Amniotic epithelial cell (primary cell): ENCODE results near the gene KCNN3.

Experiments used
- DNase-seq: peaks from one replicate; pipeline ENCODE4 v3.0.0-alpha.2; 2010; ENCODE audit warnings: low read depth

KCNN3 gene

GRCh38 chr1:154791292-154792166 is 78.6 kb downstream of the KCNN3 start:
- DNase-seq, result no peak

- DNase-seq, result no peak
Observed at GRCh38 chr1:154788886-154789285, 81.2 kb downstream of the KCNN3 start.

GRCh38 chr1:154788110-154788870 is 81.8 kb downstream of the KCNN3 start:
- no peak for DNase-seq

- no peak for DNase-seq
Observed at GRCh38 chr1:154786804-154787570, 83.1 kb downstream of the KCNN3 start.

GRCh38 chr1:154784924-154785531 is 85.1 kb downstream of the KCNN3 start:
- DNase-seq, result no peak

GRCh38 chr1:154784416-154784815 is 85.7 kb downstream of the KCNN3 start:
- no peak for DNase-seq

- DNase-seq, result no peak
Observed at GRCh38 chr1:154783976-154784375, 86.1 kb downstream of the KCNN3 start.

GRCh38 chr1:154780541-154780940 is 89.5 kb downstream of the KCNN3 start:
- DNase-seq, result no peak

GRCh38 chr1:154779551-154780189 is 90.4 kb downstream of the KCNN3 start:
- no peak for DNase-seq

GRCh38 chr1:154778944-154779343 is 91.1 kb downstream of the KCNN3 start:
- DNase-seq, result no peak

GRCh38 chr1:154778275-154778674 is 91.8 kb downstream of the KCNN3 start:
- DNase-seq, result no peak

- DNase-seq, result no peak
Observed at GRCh38 chr1:154777781-154778180, 92.3 kb downstream of the KCNN3 start.

GRCh38 chr1:154777154-154777553 is 92.9 kb downstream of the KCNN3 start:
- DNase-seq, result no peak

- DNase-seq, result no peak
Observed at GRCh38 chr1:154775621-154776605, 94.2 kb downstream of the KCNN3 start.

GRCh38 chr1:154774175-154774855 is 95.8 kb downstream of the KCNN3 start:
- DNase-seq, result no peak

GRCh38 chr1:154773551-154773950 is 96.5 kb downstream of the KCNN3 start:
- no peak for DNase-seq

- DNase-seq, result no peak
Observed at GRCh38 chr1:154772606-154773506, 97.2 kb downstream of the KCNN3 start.

- DNase-seq, result no peak
Observed at GRCh38 chr1:154772056-154772455, 98.0 kb downstream of the KCNN3 start.
